GM21423 (cell line): Measurements from ENCODE around the gene HELQ.
"Not testable (repeated sequence)": the region's sequence is repeated elsewhere in the genome, so short reads cannot be mapped to it uniquely, and the experiment has no call there.

ENCODE experiments used
- ATAC-seq: cut with Tn5 transposase; IDR thresholded peaks from one replicate; pipeline ENCODE4 v1.9.1; 2021; ENCODE audit warnings: mild to moderate bottlenecking, moderate library complexity; ENCODE audit not compliant: unreplicated experiment

Gene HELQ

GRCh38 chr4:83436680-83437079 lies 18.9 kb downstream of the HELQ start:
- no peak for ATAC-seq

DNA sequence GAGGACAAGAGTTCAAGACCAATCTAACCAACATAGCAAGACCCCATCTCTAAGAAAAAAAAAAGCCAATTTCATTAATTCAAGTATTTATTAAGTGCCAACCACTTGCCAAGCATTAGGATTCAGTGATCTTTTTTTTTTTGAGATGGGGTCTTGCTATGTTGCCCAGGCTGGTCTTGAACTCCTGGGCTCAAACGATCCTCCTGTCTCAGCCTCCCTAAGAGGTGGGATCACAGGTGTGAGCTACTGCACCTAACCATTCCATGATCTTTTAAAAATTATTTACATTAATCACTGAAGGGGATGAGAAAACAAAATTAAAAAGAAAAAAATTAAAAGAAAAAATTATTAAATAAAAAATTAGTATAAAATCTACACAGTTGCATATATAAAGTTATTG lies 24.4 kb downstream of the HELQ start:
- ATAC-seq: no peak

GRCh38 chr4:83418211-83418610 lies 37.4 kb downstream of the HELQ start:
- no peak for ATAC-seq

- no peak for ATAC-seq
Observed at GRCh38 chr4:83417566-83417965, 38.1 kb downstream of the HELQ start.

DNA sequence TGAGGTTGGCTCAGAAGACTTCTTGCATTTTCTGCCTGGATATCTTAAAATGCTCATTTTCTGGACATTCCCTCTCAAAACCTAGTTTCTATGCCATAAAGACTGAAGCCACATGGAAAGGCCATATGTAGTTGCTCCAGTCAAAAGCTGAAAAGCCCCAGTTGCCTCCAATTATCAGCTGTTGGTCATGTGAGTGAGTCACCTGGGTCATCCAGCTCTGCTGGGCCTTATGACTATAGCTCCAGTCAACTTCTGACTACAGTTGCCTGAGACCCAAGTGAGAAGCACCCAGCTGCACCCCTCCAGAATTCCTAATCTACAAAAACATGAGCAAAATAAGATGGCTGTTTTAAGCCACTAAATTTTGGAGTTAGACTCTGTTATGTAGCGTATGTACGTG lies 41.9 kb downstream of the HELQ start:
- ATAC-seq: no peak

GRCh38 chr4:83408908-83409307 lies 46.7 kb downstream of the HELQ start:
- ATAC-seq: no peak

DNA sequence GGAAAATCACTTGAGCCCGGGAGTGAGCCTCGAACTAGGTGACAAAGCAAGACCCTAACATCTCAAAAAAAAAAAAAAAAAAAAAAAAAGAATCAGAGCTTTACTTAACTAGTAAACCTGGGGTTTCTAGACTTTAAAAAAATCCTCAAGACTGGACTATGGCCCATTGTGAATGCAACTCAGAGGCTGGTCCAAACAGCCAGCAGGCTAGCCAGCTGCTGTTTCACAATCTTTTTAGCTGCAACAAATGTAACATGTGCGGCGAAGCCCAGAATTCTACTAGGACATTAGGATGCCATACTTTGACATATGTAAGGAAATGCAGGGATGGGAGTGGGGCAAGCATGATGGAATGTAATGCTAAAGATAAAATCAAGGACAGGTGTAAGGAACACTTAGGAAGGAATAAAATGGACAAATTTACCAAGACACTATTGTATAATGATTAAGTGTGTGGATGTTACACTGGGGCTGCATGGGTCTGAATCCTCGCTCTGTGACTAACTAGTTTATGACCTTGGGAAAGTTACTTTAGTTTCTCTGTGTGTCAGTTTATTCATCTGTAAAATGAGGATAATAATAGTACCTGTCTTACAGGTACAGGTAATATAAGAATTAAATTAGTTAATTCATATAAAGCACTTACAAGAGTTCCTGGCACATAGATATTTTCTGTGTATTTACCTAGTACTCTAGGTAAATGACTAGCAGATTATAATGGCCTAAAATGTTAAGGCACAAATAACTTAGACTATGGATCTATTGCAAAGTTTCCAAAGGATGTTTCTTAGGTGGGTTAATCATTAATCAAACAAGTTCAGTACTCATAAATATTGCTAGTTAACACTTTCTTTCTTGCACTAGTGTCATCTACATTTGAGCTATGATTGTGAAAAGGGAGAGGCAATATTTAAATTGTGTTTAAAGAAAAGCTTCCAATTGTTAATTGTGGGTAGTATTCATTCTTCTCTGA lies 49.5 kb downstream of the HELQ start:
- no peak for ATAC-seq

GRCh38 chr4:83398158-83398557 lies 57.5 kb downstream of the HELQ start:
- ATAC-seq: not testable (repeated sequence)

- ATAC-seq: no peak
Observed at GRCh38 chr4:83393908-83394307, 61.7 kb downstream of the HELQ start.

DNA sequence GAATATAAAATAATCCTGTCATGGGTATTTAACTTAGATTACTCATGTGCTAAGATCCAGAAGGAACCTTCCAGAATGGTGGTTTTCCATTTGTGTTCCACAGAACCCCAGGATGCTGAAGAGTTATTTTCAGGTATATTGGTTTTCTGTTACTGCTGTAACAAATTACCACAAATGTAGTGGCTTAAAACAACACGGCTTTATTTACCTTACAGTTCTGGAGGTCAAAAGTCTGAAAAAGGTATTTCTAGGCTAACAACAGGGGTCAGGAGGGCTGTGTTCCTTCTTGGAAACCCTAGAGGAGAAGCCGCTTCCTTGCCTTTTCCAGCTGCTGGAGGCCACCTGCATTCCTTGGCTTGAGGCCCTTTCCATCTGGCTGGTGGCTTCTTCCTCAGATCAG lies 63.1 kb downstream of the HELQ start:
- no peak for ATAC-seq

DNA sequence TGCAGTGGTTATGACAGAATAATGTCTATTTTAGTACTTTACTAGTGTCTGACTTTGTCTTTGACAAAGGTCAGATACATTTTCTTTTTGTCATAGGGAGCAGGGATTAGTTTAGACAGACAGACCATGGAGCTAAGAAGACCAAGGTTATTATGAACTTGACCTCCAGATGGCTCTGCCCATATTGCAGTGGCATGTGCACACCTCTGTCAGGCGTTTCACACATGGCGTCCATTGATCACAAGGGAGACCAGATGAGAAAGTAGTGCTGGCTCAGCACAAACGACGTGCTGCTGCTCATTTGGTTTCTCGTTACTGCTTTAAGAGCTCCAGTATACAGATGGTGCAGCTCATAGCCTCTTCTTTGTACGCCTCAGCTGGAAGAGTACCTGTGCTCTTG lies 64.7 kb downstream of the HELQ start:
- no peak for ATAC-seq

DNA sequence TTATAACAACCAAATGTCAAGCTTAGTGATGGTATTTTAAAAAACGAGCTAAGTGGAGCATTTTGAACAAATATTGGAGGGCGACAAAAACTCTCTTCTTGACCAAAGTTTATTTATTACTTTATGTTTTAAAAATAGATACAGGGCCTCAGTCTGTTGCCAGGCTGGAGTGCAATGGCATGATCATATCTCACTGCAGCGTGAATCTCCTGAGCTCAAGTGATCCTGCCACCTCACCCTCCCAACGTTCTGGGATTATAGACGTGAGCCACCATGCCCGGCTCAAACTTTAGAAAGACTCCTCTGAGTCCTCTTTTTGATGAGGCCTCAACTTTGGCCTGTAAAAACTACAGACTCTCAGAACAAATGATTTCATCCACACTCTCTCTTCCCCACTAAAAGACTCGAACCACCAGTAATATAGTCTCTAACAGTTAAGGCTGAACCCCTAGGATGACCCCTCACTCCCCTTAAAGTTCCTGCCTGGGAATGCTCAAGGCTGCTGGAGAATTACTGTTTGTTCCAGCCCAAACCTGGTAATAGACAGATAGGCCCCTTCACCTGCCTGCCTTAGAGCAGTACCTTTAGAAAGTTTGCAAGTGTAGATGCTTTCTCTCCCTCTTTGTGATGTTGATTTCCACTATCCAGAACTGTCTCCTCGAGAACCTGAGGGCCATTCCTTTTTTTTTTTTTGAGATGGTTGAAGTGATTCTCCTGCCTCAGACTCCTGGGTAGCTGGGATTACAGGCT lies 65.7 kb downstream of the HELQ start:
- no peak for ATAC-seq

GRCh38 chr4:83389037-83389720 lies 66.4 kb downstream of the HELQ start:
- ATAC-seq: no peak

- ATAC-seq: no peak
Observed at GRCh38 chr4:83388313-83388676, 67.3 kb downstream of the HELQ start.

DNA sequence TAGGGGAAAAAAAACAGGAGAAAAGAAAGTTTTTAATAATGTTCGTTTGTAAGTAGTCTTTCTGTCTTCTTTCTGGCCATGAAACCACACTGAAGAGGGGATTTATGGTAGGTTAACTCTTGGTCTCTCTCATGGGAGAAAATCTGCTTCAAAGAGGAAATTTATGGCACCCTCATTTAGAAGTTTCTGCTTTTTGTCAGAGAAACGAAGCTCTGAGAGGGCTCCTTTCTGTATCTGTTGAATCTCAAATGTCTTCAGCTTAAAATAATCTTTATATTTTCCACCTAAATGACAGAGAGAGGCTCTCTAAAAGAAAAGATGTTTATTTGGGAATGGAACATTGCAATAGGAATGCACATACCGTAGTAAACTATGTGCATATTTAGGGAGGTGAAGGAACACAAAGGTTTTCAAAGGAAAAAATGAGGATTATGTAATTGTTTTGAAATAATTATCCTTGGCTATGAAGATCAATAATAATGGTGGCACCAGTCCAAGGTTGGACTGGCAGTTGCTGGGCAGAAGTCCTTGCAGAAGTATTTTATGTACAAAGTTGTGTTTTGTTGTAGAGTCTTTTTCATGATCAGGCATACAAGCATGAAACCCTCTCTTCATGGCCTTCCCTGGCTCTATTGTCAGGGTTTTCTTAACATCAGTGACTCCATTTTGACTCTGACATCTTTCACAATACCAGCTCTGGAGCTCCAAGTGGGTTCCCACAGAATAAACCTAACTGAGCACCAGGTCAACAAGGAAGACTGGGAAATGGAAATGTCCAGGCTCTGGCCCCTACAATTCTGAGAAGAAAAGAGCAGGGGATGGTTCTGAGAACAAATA lies 67.9 kb downstream of the HELQ start:
- no peak for ATAC-seq

- no peak for ATAC-seq
Observed at GRCh38 chr4:83387012-83387411, 68.6 kb downstream of the HELQ start.

- no peak for ATAC-seq
Observed at GRCh38 chr4:83382850-83383249, 72.8 kb downstream of the HELQ start.

GRCh38 chr4:83381173-83381572 lies 74.5 kb downstream of the HELQ start:
- ATAC-seq: no peak

DNA sequence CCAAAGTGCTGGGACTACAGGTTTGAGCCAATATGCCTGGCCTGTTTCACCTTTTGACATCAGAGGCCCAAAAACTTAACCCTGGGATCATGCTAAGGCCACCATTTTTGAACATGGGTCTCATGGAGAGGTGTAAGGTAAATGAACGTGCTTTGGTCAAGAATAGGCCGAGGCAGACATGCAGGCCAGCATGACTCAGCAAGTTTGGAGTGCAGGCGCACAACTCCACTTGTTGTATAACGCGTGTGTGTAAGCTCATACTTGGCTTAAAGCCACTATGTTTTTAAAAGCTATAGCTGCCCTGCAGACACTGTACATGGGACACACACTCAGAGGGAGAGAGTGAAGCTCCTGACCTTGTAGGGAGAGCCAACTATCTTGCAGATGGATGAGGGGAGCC lies 77.2 kb downstream of the HELQ start:
- ATAC-seq: no peak

DNA sequence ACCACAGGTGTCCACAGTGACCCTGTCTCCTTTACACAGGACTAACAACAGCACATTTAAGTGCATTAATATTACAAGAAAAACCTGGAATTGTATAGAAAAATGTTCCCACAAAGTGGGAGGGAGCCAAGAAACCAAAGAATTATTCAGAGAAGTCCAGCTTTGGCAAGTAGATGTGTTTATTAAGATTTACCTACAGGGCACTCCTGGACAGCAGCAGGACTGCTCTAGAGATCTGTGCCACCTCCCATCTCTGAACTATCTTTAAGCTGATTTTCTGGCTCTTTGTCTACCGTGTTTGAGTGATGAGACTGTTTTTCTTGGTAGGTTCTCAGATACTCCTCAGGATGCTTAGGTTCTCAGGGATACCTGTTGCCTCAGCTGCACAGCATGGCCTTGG lies 82.7 kb downstream of the HELQ start:
- ATAC-seq: no peak

DNA sequence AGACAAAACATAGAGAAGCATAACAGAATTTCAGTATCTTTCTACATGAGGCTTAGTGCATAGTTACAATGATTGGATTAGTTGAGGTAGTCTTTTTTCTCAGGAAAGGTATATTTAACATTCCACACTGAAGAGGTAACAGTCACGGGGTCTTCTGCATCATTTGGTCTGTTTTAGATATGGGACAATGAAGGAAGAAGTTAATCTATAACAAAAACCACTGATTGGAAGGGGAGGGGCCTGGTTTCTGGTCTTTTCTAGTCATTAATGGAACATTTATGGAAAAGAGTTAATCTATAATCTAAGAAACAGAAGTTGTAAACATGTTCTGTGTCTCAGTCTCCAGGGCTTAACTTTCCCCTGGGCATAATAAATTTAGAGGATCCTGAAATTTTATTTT lies 83.7 kb downstream of the HELQ start:
- no peak for ATAC-seq
